ENCODE data around the gene SMIM7. TPM values are rescaled to one million over a fixed set of nuclear protein-coding genes. Genes with fewer than 3 reads are reported as not detected.

SMIM7 gene
- total RNA-seq, 4 donors from 2014 or later: 91.1 to 127 (median 113) TPM

- TF ChIP-seq CTCF (IDR thresholded peaks at IDR 0.05; ENCODE audit: low read depth): no peak
Observed at GRCh38 chr19:16654140-16654539, 5.8 kb downstream of the SMIM7 start.

GRCh38 chr19:16652854-16653253, 7.1 kb downstream of the SMIM7 start:
- TF ChIP-seq CTCF (IDR thresholded peaks at IDR 0.05; ENCODE audit: low read depth): no peak

GRCh38 chr19:16650821-16651220, 9.1 kb downstream of the SMIM7 start:
- TF ChIP-seq CTCF (IDR thresholded peaks at IDR 0.05; ENCODE audit: low read depth): no peak

- TF ChIP-seq CTCF (IDR thresholded peaks at IDR 0.05; ENCODE audit: low read depth): no peak
Observed at GRCh38 chr19:16649734-16650133, 10.2 kb downstream of the SMIM7 start.

GRCh38 chr19:16645140-16645539, 14.8 kb downstream of the SMIM7 start:
- no peak for TF ChIP-seq CTCF (IDR thresholded peaks at IDR 0.05; ENCODE audit: low read depth)

- TF ChIP-seq CTCF (IDR thresholded peaks at IDR 0.05; ENCODE audit: low read depth): no peak
Observed at GRCh38 chr19:16641695-16642094, 18.2 kb downstream of the SMIM7 start.

- TF ChIP-seq CTCF (IDR thresholded peaks at IDR 0.05; ENCODE audit: low read depth): no peak
Observed at GRCh38 chr19:16640951-16641350, 19.0 kb downstream of the SMIM7 start.

Measured in subcutaneous adipose tissue (tissue), 4 donors.